GM18502 (cell line): ENCODE results near the gene RPS13.
"Not testable (repeated sequence)": the region's sequence is repeated elsewhere in the genome, so short reads cannot be mapped to it uniquely, and the experiment has no call there.

Source experiments
- ATAC-seq: cut with Tn5 transposase; IDR thresholded peaks from one replicate; pipeline ENCODE4 v1.9.1; 2021; ENCODE audit warnings: mild to moderate bottlenecking; ENCODE audit not compliant: unreplicated experiment, poor library complexity

Gene RPS13

DNA sequence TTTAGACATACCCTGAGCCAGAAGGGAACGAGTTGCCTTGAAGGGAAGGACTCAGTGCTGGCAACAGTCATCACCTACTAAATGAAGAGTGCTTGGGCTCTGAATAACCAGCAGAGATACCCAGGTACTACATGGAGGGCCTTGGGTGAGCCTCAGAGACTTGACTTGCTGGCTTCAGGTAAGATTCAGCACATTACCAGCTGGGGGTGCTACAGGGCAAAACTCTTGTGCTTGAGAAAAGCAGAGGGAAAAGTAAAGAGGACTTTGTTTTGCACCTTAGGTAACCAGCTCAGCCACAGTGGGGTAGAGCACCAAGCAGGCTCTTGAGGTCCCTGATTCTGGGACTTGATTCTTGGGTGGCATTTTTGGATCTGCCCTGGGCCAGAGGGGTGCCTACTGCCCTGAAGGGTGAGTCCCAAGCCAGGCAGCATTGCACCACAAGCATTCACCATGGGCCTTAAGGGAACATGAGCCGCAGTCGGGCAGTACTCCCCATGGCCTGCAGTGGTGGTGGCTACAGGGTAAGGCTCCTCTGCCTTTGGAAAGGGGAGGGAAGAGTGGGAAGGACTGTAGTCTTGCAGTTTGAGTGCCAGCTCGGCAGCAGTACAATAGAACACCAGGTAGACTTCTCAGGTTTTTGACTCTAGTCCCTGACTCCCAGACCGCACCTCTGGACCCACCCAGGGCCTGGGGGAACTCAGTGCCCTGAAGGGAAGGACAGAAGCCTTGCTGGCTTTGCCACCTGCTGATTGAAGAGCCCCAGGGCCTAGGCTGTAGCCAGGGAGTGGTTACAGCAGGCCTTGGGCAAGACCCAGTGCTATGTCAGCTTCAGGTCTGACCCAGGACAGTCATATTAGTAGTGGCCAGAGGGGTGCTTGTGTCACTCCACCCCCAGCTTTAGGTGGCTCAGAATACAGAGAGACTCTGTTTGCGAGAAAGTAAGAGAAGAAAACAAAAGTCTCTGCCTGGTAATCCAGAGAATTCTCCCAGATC, 40.5 kb downstream of the RPS13 start:
- no peak for ATAC-seq

- ATAC-seq = not testable (repeated sequence)
Measured at GRCh38 chr11:17034027-17034426, 43.4 kb downstream of the RPS13 start.

GRCh38 chr11:17026487-17027082, 50.9 kb downstream of the RPS13 start:
- ATAC-seq = no peak

GRCh38 chr11:17024924-17025323, 52.5 kb downstream of the RPS13 start:
- ATAC-seq = no peak
